LNCaP clone FGC (cell line): Measurements from ENCODE around the gene STARD13.

Experiments
- DNase-seq: peaks from one replicate; pipeline ENCODE4 v3.0.0-alpha.2; 2011; ENCODE audit warnings: low read depth
- H3K4me3 ChIP-seq: 2 replicates; pipeline ENCODE4 v1.5.1; 2011; ENCODE audit warnings: mild to moderate bottlenecking, low read depth, low read length, control low read depth
- TF ChIP-seq, protein P1 (sequence below): IDR thresholded peaks from 2 replicates; pipeline ENCODE4 v1.5.1; 2012; ENCODE audit warnings: mild to moderate bottlenecking; ENCODE audit not compliant: control insufficient read depth, insufficient read depth; ENCODE audit errors: extremely low read depth

STARD13 gene

GRCh38 chr13:33099860-33100259, 185.7 kb downstream of the STARD13 start:
- TF ChIP-seq, protein P1, sequence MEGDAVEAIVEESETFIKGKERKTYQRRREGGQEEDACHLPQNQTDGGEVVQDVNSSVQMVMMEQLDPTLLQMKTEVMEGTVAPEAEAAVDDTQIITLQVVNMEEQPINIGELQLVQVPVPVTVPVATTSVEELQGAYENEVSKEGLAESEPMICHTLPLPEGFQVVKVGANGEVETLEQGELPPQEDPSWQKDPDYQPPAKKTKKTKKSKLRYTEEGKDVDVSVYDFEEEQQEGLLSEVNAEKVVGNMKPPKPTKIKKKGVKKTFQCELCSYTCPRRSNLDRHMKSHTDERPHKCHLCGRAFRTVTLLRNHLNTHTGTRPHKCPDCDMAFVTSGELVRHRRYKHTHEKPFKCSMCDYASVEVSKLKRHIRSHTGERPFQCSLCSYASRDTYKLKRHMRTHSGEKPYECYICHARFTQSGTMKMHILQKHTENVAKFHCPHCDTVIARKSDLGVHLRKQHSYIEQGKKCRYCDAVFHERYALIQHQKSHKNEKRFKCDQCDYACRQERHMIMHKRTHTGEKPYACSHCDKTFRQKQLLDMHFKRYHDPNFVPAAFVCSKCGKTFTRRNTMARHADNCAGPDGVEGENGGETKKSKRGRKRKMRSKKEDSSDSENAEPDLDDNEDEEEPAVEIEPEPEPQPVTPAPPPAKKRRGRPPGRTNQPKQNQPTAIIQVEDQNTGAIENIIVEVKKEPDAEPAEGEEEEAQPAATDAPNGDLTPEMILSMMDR: no peak
- H3K4me3 ChIP-seq: no peak overlapping the region
- no peak for DNase-seq

DNA sequence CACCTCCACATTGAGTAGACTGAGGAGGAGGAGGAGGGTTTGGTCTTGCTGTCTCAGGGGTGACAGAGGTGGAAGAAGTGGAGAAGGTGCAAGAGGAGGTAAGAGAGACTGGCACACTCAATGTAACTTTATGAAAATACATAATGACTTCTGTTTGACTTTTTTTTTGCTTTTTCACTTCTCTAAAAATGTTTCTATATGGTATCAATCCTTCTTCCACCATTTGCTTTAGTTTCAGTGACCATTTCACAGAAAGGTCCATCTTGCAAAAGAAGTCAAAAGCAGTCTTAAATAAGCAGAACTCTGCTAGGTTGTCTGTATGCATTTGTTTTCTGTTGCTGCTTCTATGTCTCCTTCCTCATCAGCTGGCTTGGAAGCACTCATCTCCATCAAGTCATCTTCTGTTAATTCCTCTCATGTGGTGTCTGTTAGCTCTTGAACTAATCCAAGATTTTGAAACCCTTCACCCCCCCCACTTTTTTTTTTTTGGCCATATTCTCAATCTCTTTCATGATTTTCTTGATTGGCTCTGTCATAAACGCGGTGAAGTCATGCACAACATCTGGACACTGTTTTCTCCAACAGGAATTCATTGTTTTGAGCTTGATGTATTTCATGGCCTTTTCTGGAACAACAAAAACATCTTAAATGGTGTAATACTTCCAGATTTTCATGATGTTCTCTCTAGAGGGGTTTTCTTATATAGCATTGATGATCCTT, 188.5 kb downstream of the STARD13 start:
- TF ChIP-seq, protein P1: no peak
- no peak overlapping the region for H3K4me3 ChIP-seq
- no peak for DNase-seq

GRCh38 chr13:33092073-33092987, 193.2 kb downstream of the STARD13 start:
- no peak for DNase-seq
- TF ChIP-seq, protein P1: no peak
- H3K4me3 ChIP-seq: no peak overlapping the region

DNA sequence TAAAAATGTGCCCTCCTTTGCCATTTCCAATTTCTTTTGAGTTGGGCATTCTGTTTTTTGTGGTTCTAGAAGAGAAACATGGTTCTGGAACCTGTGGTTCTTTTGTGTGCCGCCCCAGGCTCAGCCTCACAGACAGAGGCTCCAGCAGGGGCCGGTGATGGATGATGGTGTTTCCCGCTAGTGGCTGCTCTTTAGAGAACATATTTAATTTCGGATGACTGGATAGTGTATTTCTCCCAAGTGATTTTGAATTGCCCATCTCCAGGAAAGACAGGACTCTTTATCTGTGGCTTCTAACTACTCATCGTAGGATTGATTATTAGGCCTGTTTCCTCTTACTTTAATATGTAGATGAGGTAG, 194.2 kb downstream of the STARD13 start:
- TF ChIP-seq, protein P1: no peak
- H3K4me3 ChIP-seq: no peak overlapping the region

GRCh38 chr13:33090755-33091414, 194.7 kb downstream of the STARD13 start:
- no peak for DNase-seq
- H3K4me3 ChIP-seq: no peak overlapping the region
- TF ChIP-seq, protein P1: no peak

More for the DNA sequence above, 194.2 kb downstream of the STARD13 start:
- no peak for DNase-seq

DNA sequence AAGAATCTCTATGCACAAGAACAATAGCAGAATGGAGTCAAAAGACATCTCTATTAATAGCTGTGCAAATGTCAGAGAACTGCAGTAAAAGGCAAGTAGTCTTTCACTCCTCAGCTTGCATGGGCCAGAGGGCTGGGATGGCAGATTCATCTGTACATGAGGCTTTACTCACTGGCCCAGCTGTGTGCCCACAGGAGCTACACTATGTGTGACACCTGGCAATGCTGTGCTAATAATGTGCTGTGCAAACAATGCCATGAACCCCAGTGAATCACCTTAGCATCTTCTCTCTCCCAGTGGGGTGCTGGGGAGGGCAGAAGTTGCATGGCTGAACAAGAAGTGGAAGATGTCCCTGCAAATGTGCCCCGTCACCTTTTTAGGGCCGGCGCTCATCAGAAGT, 196.2 kb downstream of the STARD13 start:
- H3K4me3 ChIP-seq: no peak overlapping the region
- no peak for DNase-seq
- TF ChIP-seq, protein P1: no peak
